NCI-H526 treated with DMSO at 0.1 percent for 48 hours (cell line): ENCODE results near the gene ST6GAL1.
"Not testable (repeated sequence)": the region's sequence is repeated elsewhere in the genome, so short reads cannot be mapped to it uniquely, and the experiment has no call there.

Experiments
- DNase-seq: peaks from one replicate; lab custom pipeline; 2025; lab: John Stamatoyannopoulos, UW

The ST6GAL1 gene

GRCh38 chr3:186996356-186996755 lies 66.0 kb downstream of the ST6GAL1 start:
- no peak for DNase-seq

GRCh38 chr3:186997061-186997460 lies 66.7 kb downstream of the ST6GAL1 start:
- DNase-seq = no peak

DNA sequence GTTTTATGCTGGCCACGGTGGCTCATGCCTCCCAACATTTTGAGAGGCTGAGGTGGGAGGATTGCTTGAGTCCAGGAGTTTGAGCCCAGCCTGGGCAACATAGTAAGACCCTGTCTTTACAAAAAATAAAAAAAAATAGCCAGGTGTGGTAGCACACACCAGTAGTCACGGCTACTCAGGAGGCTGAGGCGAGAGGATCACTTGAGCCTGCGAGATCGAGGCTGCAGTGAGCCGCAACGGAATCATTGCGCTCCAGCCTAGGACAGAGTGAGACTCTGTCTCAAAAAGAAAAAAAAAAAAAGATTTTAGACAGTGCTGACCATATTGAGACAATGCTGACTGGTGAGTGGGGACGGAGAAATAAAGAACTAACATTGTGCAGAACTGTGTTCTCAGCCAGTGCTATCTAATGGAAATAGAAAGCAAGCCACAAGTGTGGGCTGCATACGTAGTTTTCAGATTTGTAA lies 67.2 kb downstream of the ST6GAL1 start:
- DNase-seq = no peak

- DNase-seq = no peak
These were observed 68.6 kb downstream of the ST6GAL1 start for GRCh38 chr3:186998937-186999368.

DNA sequence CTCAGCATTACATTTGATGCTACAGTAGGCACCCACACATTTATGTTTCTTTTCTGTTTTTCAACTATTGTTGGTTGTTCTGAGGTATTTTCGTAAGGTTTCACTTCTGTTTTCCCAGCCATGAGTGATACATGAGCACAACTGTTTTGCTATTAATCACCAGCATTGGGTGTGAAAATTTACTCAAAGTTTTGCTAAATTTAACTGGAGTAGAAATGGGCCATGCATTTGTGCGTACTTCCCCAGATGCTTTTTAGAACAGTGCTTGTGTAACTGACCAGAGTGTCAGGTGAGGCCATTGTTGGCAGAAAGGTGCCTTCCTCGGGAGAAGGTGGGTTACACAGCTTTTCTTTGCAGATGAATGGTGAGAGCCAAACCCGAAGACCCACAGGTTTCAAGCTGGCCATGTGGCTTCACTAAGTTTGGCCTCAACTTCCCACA lies 70.4 kb downstream of the ST6GAL1 start:
- DNase-seq = no peak

- DNase-seq = no peak
These were observed 72.6 kb downstream of the ST6GAL1 start for GRCh38 chr3:187002915-187003314.

DNA sequence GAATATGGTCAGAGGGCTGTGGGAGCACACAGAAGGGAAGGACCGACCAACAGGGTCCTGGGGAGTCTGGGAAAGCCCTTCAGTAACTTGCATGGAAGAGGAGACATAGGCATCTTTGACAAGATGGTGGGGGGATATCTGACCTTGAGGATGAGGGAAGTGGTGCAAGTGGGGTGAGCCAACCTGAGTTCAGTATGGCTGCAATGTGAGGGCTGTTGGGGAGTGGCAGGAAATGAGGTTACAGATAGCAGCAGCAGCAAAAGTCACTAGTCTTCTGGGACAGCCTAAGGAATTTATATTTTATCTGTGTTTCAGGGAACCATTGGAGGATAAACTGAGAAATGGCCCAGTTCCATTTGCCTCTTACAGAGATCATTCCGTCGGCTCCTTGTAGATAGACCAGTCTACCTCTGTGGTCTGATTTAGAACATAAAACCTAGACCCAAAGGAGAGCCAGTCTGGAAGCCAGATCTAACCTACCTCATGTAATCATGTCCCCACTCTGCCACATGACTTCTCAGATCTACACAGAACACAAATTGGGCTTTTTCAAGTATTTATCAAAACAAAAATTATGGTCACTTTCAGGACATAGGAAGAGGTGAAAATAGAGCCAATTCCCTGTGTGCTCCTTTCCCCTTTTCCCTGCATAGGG lies 75.6 kb downstream of the ST6GAL1 start:
- no peak for DNase-seq

- DNase-seq = no peak
These were observed 76.7 kb downstream of the ST6GAL1 start for GRCh38 chr3:187006864-187007630.

DNA sequence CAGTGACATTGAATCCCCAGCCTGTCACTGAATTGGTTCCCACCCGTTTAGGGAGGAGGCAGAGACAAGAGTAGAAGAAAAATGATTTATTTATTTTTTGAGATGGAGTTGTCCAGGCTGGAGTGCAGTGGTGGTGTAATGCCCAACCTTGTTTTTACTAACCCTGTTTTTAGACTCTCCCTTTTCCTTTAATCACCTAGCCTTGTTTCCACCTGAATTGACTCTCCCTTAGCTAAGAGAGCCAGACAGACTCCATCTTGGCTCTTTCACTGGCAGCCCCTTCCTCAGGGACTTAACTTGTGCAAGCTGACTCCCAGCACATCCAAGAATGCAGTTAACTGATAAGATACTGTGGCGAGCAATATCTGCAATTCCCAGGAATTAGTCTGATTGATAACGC lies 80.1 kb downstream of the ST6GAL1 start:
- DNase-seq = not testable (repeated sequence)

DNA sequence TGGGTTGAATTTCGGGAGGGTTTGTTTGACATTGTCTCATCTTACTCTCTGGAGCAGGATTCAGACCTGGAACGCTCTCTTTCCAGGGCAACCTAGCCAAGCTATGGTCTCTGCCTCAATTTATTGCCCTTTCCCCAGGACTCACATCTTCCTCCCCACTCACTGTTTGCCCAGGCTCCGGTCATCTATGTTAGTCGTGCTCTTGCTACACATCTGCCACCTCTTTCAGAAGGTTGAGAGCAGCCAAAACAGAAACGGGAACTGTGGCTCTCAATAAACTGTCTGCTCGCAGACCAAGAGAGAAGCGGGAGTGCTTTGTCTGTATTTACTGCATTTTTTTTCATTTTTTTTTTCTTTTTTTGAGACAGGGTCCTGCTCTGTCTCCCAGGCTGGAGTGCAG lies 81.6 kb downstream of the ST6GAL1 start:
- DNase-seq = no peak

GRCh38 chr3:187012609-187013051 lies 82.3 kb downstream of the ST6GAL1 start:
- DNase-seq = no peak

GRCh38 chr3:187013159-187013716 lies 82.9 kb downstream of the ST6GAL1 start:
- DNase-seq = no peak

GRCh38 chr3:187014417-187014864 lies 84.1 kb downstream of the ST6GAL1 start:
- no peak for DNase-seq

DNA sequence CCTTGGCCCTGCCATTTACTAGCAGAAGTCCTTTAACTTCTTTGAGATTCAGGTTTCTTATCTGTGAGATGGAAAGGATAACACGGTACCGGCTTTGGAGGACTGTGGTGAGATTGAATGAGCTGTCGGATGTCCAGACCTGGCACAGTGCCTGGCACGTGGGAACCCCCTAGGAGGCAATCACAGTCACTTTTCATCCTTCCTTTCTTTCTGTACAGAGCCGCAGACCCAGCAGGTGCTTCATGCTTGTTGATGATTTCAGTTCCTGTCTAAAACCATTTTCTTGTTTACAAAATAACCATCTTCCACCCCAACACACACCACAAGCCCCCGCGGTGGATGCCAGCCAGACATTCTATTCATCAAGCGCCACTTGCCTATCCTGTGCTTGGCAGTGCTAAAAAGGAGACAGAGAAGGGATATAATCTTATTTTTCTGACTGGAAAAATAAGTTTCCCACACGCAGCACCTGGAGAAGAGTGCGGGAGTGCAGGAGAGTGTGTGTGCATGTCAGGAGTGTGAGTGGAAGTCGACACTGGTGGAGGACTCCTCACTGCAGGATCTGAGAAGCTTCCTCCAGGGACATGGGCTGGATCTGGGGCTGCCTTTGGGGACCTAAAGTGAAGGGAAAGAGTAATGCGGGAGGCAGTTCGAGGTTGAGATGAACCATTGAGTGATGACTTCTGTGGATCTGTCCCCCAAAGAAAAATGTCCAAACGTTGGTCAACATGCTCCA lies 85.7 kb downstream of the ST6GAL1 start:
- no peak for DNase-seq

- no peak for DNase-seq
These were observed 86.5 kb downstream of the ST6GAL1 start for GRCh38 chr3:187016639-187017345.

GRCh38 chr3:187017511-187018230 lies 87.3 kb downstream of the ST6GAL1 start:
- DNase-seq = no peak

- DNase-seq = no peak
These were observed 89.3 kb downstream of the ST6GAL1 start for GRCh38 chr3:187019542-187020072.

DNA sequence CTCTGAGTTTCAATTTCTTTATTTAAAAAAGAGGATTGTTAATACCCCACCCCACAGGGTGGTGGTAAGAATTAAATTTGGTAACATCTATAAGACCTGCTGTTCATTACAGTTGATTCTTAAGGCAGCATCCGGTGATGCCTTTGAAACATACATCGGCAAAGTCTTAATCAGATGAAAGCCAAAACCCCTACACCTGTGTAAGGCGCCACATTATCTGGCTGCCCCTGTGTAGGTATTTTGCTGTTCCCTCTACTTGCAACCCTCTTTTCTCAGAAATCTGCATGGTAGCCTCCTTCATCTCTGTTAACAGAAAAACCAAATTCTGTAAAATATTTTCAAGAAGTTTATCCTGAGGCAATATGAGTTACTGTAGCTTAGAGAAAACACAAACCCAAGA lies 90.0 kb downstream of the ST6GAL1 start:
- DNase-seq = no peak

- DNase-seq = no peak
These were observed 91.5 kb downstream of the ST6GAL1 start for GRCh38 chr3:187021748-187022402.

- DNase-seq = no peak
These were observed 92.2 kb downstream of the ST6GAL1 start for GRCh38 chr3:187022403-187023029.
